Measurements from ENCODE around the gene ASZ1. TPM values are rescaled to one million over a fixed set of nuclear protein-coding genes. Genes with fewer than 3 reads are reported as not detected.
"Not testable (repeated sequence)": the region's sequence is repeated elsewhere in the genome, so short reads cannot be mapped to it uniquely, and the experiment has no call there.

ASZ1 gene
- total RNA-seq, 1 donor from 2014 or later = not detected

DNA sequence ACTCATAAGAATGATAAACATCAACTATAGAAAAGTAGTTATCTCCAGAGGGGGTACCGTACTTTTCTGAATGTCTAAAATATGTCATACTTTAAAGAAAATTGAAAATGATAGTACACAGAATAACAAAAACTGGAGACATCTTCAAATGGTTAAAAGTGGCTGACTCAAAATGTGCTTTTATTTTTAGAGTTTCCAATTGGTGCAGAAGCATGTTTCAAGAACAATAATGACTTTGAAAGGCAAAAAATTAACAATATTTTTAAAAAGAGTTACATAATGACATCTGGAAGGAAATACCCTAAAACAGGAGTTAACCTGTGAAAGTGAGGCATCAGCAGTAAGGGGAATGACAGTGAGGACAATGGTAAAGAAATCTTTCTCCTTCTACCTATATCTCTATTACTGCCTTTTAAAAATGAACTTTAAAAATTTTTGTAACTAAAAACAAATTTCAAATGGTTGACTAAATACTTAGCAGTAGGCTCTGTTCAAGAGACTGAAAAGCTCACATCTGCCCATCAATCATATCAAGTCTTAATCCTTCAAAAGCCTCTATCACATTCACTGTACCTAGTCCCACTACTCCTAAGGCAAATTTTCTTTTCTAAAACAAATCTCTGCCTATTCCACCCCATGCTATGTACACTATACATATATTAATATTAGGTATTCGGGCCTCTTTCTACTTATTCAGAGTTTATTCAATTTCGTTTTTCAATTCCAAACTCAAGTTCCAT, 3.0 kb downstream of the ASZ1 start:
- Mint-ChIP-seq H3K4me1 (ENCODE audit: low read depth) (no peaks in the 10 kb centered on the region), H3K36me3 (ENCODE audit: low read depth) (no peaks in the 10 kb centered on the region), H3K9me3 (no peaks in the 10 kb centered on the region), H3K27ac (no peak overlapping the region), H3K4me3 (no peak overlapping the region), H3K27me3 (ENCODE audit: insufficient read depth) (peaks cover 2% of the 10 kb centered on the region)
- intact Hi-C loops (cut with micrococcal nuclease) = no loop called here
- DNase-seq (ENCODE audit: low spot score) = no peak

DNA sequence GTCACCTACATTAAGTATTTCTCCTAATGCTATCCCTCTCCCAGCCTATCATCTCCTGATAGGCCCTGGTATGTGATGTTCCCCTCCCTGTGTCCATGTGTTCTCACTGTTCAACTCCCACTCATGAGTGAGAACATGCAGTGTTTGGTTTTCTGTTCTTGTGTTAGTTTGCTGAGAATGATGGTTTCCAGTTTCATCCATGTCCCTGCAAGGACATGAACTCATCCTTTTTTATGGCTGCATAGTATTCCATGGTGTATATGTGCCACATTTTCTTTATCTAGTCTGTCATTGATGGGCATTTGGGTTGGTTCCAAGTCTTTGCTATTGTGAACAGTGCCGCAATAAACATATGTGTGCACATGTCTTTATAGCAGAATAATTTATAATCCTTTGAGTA, 12.7 kb downstream of the ASZ1 start:
- H3K4me1 Mint-ChIP-seq (ENCODE audit: low read depth); DNase-seq (ENCODE audit: low spot score); H3K36me3 Mint-ChIP-seq (ENCODE audit: low read depth); intact Hi-C loops (cut with micrococcal nuclease); H3K27me3 Mint-ChIP-seq (ENCODE audit: insufficient read depth); H3K4me3 Mint-ChIP-seq; H3K9me3 Mint-ChIP-seq; H3K27ac Mint-ChIP-seq: not testable (repeated sequence)

DNA sequence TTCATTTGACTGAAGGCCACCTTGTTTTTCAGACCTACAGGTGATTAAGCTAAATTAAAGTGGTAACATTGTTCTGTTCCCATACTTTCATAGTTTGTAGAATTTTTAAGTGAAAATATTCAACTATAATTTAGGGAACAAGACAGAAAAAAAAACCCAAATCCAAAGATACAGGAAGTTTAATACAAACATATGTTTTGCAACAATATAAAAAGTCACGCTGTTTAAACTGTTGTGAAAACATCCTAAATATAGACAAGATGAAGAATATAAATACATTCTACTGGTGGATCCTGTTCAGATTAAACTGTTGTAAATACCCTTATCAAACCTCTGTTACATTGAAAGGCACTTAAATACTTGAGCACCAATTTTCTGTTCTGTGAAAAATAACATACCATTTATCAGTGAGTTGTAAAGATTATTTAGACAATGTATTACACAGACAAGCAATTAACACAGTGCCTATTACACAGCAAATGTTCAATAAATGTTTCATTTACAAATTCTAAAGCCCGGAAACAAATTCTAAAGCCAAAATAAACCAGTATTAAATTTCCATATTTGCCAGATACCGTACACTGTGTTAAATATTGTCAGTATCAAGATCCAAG, 14.2 kb downstream of the ASZ1 start:
- Mint-ChIP-seq H3K27ac (no peak overlapping the region), H3K27me3 (ENCODE audit: insufficient read depth) (no peaks in the 10 kb centered on the region), H3K4me3 (no peak overlapping the region), H3K4me1 (ENCODE audit: low read depth) (no peaks in the 10 kb centered on the region), H3K9me3 (no peaks in the 10 kb centered on the region), H3K36me3 (ENCODE audit: low read depth) (no peaks in the 10 kb centered on the region)
- no peak for DNase-seq (ENCODE audit: low spot score)
- intact Hi-C loops (cut with micrococcal nuclease) = no loop called here

DNA sequence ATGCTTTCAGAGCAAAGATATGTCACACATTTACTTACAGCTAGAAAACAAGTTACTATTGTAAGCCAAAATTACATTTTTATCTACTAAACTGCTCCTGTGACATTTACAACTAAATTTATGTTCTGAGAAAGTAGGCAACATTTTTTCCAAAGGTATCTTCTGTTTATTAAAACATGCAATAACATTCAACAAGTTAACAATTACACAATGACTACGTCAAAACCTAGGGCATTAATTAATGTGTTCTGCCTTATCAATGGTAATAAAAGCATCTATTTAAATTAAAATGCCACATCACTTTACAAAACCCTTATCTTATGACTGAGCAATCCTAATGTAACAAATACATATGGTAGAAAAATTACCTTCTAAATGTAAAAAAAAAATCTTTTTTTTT, 14.9 kb downstream of the ASZ1 start:
- no peaks in the 10 kb centered on the region for H3K36me3 Mint-ChIP-seq (ENCODE audit: low read depth)
- no peak overlapping the region for H3K4me3 Mint-ChIP-seq
- no peaks in the 10 kb centered on the region for H3K4me1 Mint-ChIP-seq (ENCODE audit: low read depth)
- no peak overlapping the region for H3K27ac Mint-ChIP-seq
- DNase-seq (ENCODE audit: low spot score) = no peak
- no peaks in the 10 kb centered on the region for H3K27me3 Mint-ChIP-seq (ENCODE audit: insufficient read depth)
- intact Hi-C loops (cut with micrococcal nuclease) = no loop called here
- no peaks in the 10 kb centered on the region for H3K9me3 Mint-ChIP-seq

DNA sequence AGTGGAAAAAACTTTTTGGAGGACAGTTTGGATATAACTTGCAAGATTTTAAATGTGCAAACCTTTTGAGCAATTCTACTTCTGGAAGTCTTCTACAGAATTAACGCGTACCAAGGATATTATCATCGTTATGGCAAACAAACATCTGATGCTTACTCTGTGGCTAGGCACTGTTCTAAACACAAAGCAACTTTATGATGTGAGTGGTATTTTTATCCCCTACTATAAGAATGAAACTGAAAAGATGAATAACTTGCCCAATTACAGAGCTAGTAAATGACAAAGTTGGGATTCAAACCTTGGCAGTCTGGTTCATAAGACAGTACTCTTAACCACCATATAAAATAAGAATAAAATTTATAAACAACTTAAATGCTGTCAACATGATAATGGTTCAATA, 15.8 kb downstream of the ASZ1 start:
- no peaks in the 10 kb centered on the region for H3K9me3 Mint-ChIP-seq
- no peaks in the 10 kb centered on the region for H3K27me3 Mint-ChIP-seq (ENCODE audit: insufficient read depth)
- no peaks in the 10 kb centered on the region for H3K36me3 Mint-ChIP-seq (ENCODE audit: low read depth)
- no peaks in the 10 kb centered on the region for H3K4me1 Mint-ChIP-seq (ENCODE audit: low read depth)
- DNase-seq (ENCODE audit: low spot score) = no peak
- no peak overlapping the region for H3K27ac Mint-ChIP-seq
- H3K4me3 Mint-ChIP-seq = no peak overlapping the region
- intact Hi-C loops (cut with micrococcal nuclease) = no loop called here

DNA sequence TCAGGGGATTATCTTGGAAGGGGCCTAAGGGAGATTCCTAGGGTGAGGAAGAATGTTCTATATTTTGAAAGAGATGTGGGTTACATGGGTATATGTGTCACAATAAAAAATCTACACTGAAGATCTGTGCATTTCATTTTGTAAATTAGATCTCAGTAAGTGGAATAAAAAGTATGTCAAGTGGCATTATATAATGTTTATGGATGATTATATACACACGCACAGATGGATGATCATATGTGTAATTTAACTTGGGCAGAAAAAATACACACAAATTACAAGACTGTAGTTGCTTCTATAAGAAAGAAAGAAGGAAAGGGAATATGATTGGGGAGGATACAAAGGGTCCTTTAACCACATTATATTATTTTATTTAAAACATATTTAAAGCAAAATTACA, 18.5 kb downstream of the ASZ1 start:
- H3K9me3 Mint-ChIP-seq = no peaks in the 10 kb centered on the region
- H3K4me1 Mint-ChIP-seq (ENCODE audit: low read depth) = no peaks in the 10 kb centered on the region
- intact Hi-C loops (cut with micrococcal nuclease) = loop anchor here (10.0 kb wide), 1 partner anchor 306 kb away; no protein-coding TSS in a partner anchor
- DNase-seq (ENCODE audit: low spot score) = no peak
- no peak overlapping the region for H3K4me3 Mint-ChIP-seq
- H3K27ac Mint-ChIP-seq = no peak overlapping the region
- H3K36me3 Mint-ChIP-seq (ENCODE audit: low read depth) = no peaks in the 10 kb centered on the region
- no peaks in the 10 kb centered on the region for H3K27me3 Mint-ChIP-seq (ENCODE audit: insufficient read depth)

DNA sequence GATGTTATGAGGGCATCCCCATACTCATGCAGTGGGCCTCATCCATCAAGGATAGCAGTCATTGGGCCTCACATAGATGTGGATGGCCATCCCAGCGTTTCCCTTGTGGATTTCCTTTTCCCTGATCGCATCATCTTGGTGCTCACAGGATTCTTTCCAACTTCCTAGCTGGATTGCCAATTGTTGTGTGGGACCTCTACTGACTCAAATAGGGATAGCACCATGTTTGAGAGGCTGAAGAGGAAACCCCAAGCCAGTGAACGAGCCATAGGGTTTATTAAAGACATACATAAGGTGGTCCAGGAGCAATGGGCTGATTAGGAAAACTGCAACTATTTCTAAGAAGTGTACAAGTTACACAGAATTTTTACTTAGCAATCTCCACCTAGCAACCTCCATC, 21.8 kb downstream of the ASZ1 start:
- Mint-ChIP-seq H3K4me3 (no peak overlapping the region), H3K27me3 (ENCODE audit: insufficient read depth) (no peaks in the 10 kb centered on the region), H3K4me1 (ENCODE audit: low read depth) (no peaks in the 10 kb centered on the region), H3K27ac (no peak overlapping the region), H3K9me3 (no peaks in the 10 kb centered on the region), H3K36me3 (ENCODE audit: low read depth) (no peaks in the 10 kb centered on the region)
- no peak for DNase-seq (ENCODE audit: low spot score)
- intact Hi-C loops (cut with micrococcal nuclease) = loop anchor here (10.0 kb wide), 1 partner anchor 309 kb away; no protein-coding TSS in a partner anchor

DNA sequence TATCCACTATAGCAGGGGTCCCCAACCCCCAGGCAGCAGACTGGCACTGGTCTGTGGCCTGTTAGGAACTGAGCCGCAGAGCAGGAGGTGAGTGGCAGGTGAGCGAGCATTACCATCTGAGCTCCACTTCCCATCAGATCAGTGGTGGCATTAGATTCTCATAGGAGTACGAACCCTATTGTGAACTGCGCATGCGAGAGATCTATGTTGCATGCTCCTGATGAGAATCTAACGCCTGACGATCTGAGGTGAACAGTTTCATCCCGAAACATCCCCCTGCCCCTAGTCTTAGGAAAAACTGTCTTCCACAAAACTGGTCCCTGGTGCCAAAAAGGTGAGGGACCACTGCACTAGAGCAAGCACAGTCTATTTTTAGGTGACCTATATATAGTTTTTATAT, 23.6 kb downstream of the ASZ1 start:
- no peaks in the 10 kb centered on the region for H3K9me3 Mint-ChIP-seq
- no peak for DNase-seq (ENCODE audit: low spot score)
- no peaks in the 10 kb centered on the region for H3K36me3 Mint-ChIP-seq (ENCODE audit: low read depth)
- no peaks in the 10 kb centered on the region for H3K27me3 Mint-ChIP-seq (ENCODE audit: insufficient read depth)
- no peaks in the 10 kb centered on the region for H3K4me1 Mint-ChIP-seq (ENCODE audit: low read depth)
- H3K27ac Mint-ChIP-seq = no peak overlapping the region
- no peak overlapping the region for H3K4me3 Mint-ChIP-seq
- intact Hi-C loops (cut with micrococcal nuclease) = loop anchor here (10.0 kb wide), 1 partner anchor 311 kb away; no protein-coding TSS in a partner anchor

DNA sequence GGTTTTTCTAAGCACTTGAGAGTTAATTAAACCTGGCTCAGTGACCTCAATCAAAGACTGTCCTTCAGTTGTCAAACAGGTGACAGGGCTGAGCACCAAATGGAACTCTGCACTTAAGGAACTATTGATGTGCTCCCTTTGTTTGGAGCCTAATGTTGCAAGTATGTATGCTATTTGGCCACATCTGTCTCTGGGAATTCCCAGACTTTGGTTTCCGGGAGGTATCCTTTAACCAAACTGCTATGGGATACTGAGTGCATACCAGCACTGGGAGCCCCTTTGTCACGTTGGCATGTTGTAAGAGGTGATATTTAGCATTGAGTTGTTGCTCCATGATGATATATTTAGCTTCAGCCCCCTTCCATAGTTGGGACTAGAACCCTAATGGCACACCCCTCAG, 25.2 kb downstream of the ASZ1 start:
- intact Hi-C loops (cut with micrococcal nuclease) = loop anchor here (10.0 kb wide), 1 partner anchor 313 kb away; no protein-coding TSS in a partner anchor
- no peak for DNase-seq (ENCODE audit: low spot score)
- Mint-ChIP-seq H3K36me3 (ENCODE audit: low read depth) (no peaks in the 10 kb centered on the region), H3K4me1 (ENCODE audit: low read depth) (no peaks in the 10 kb centered on the region), H3K27me3 (ENCODE audit: insufficient read depth) (no peaks in the 10 kb centered on the region), H3K27ac (no peak overlapping the region), H3K9me3 (no peaks in the 10 kb centered on the region), H3K4me3 (no peak overlapping the region)

DNA sequence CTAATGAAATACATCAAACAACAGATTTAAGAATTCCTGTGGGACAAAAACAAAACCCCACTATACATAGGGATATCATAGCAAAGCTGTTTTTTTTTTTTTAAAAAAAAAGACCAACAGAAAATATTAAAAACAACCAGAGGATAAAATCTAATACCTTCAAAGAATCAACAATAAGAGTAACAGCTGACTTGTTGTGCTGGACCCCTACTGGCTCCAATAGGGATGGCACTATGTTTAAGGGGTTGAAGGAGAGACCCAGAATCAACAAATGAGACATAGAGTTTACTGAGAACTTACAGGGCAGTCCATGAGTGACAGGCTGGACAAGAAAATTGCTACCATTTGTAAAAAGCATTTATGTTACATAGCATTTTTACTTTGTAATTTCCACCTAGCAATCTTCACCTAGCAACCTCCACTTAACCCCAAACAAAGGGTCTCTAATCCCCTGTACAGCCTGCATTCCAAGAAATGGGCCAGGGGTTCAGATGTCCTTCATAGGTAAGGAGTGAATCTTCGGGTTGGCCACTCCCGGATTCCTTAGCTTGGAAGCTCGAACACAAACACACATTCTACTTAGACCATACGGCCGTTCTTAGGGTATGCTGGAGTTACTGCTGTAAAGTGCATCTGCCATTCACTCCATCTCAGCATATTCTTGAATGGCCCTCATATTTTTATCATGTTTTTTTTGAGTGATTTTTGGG, 25.8 kb downstream of the ASZ1 start:
- no peak for DNase-seq (ENCODE audit: low spot score)
- Mint-ChIP-seq H3K9me3 (no peaks in the 10 kb centered on the region), H3K27ac (no peak overlapping the region), H3K27me3 (ENCODE audit: insufficient read depth) (no peaks in the 10 kb centered on the region), H3K4me1 (ENCODE audit: low read depth) (no peaks in the 10 kb centered on the region), H3K4me3 (no peak overlapping the region), H3K36me3 (ENCODE audit: low read depth) (no peaks in the 10 kb centered on the region)
- intact Hi-C loops (cut with micrococcal nuclease) = loop anchor here (10.0 kb wide), 1 partner anchor 313 kb away; no protein-coding TSS in a partner anchor

DNA sequence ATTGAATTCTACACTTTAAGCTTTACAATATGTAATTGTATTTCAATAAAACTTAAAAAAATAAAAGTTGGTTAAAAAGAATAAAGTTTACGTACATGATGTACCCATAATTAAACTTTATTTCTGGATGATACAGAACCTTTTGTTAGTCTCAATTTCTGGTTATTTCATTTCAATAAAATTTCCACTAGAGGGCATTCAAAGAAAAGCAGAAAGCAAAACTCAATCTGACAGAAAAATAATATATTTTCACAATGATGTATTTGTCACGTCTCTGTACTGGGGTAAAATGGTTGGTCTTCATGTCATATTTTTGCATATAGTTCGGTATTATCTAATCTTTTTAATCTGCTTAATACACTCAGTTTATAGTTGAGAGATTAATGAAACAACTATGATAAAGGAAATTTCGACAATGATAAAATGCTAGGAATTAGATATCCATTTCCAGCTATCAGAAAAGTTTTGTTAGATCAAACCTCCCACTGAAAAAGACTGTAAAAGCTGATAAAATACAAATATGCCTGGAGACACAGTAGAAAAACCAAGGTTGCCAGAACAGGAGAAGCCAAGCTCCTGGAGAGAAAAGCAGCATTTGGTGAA, 27.4 kb downstream of the ASZ1 start:
- intact Hi-C loops (cut with micrococcal nuclease) = loop anchor here (1.0 to 10.0 kb wide), 2 partner anchors 315 to 753 kb away; no protein-coding TSS in a partner anchor
- no peak for DNase-seq (ENCODE audit: low spot score)
- H3K9me3 Mint-ChIP-seq = no peaks in the 10 kb centered on the region
- H3K4me1 Mint-ChIP-seq (ENCODE audit: low read depth) = no peaks in the 10 kb centered on the region
- H3K27ac Mint-ChIP-seq = no peak overlapping the region
- H3K27me3 Mint-ChIP-seq (ENCODE audit: insufficient read depth) = no peaks in the 10 kb centered on the region
- H3K36me3 Mint-ChIP-seq (ENCODE audit: low read depth) = no peaks in the 10 kb centered on the region
- no peak overlapping the region for H3K4me3 Mint-ChIP-seq

DNA sequence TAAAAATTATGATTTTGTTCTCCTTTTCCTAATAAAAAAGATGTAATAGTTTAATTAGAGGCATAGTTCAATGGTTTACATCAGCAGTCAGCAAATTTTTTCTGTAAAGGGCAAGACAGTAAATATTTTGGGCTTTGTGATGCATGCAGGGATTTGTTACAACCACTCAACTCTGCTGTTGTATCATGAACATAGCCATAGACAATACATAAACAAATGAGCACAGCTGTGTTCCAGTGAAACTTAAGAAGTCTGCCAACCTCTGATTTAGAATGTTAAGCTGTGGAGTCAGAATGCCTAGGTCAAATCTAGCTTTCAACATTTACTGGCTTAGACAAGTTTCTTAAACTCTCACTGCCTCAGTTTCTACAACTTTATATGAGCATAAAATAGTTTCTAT, 31.6 kb downstream of the ASZ1 start:
- H3K9me3 Mint-ChIP-seq = no peaks in the 10 kb centered on the region
- no peaks in the 10 kb centered on the region for H3K27me3 Mint-ChIP-seq (ENCODE audit: insufficient read depth)
- H3K4me1 Mint-ChIP-seq (ENCODE audit: low read depth) = no peaks in the 10 kb centered on the region
- intact Hi-C loops (cut with micrococcal nuclease) = no loop called here
- no peaks in the 10 kb centered on the region for H3K36me3 Mint-ChIP-seq (ENCODE audit: low read depth)
- no peak overlapping the region for H3K4me3 Mint-ChIP-seq
- DNase-seq (ENCODE audit: low spot score) = no peak
- no peak overlapping the region for H3K27ac Mint-ChIP-seq

DNA sequence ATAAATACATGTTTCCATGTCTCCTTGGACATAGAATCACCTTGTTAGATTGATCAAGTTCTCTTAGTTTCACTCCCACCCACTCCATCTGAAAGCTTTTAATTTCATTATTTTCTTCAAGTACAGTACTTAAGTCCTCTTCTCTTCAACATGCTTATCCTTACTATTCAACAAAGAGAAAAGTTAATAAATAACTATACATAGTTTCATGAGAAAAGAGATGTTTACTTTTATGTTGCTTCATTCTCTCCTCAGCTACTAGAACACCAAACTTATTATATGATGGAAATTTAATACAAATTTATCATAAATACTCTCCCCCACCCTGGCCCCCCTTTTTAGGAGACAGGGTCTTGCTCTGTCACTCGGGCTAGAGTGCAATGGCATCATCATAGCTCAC, 33.5 kb downstream of the ASZ1 start:
- no peaks in the 10 kb centered on the region for H3K27me3 Mint-ChIP-seq (ENCODE audit: insufficient read depth)
- intact Hi-C loops (cut with micrococcal nuclease) = no loop called here
- no peak for DNase-seq (ENCODE audit: low spot score)
- H3K4me3 Mint-ChIP-seq = no peak overlapping the region
- H3K4me1 Mint-ChIP-seq (ENCODE audit: low read depth) = no peaks in the 10 kb centered on the region
- no peaks in the 10 kb centered on the region for H3K36me3 Mint-ChIP-seq (ENCODE audit: low read depth)
- H3K9me3 Mint-ChIP-seq = no peaks in the 10 kb centered on the region
- no peak overlapping the region for H3K27ac Mint-ChIP-seq

Data from activated T-helper 1 cell treated with anti-CD3 and anti-CD28 coated beads, Interleukin-12 subunit alpha, Interleukin-12 subunit beta, Interleukin-2, Interleukin-4 antibody, amounts not matched to agents 30 ng/mL and 10 ng/mL and 1 ng/mL, durations not matched to agents 14 hours and 24 hours and 36 hours (primary cell).